Measurements from ENCODE around the gene MFSD1.

MFSD1 gene

GRCh38 chr3:158794936-158795518 lies 6.8 kb upstream of the MFSD1 start:
- TF ChIP-seq, protein P1, sequence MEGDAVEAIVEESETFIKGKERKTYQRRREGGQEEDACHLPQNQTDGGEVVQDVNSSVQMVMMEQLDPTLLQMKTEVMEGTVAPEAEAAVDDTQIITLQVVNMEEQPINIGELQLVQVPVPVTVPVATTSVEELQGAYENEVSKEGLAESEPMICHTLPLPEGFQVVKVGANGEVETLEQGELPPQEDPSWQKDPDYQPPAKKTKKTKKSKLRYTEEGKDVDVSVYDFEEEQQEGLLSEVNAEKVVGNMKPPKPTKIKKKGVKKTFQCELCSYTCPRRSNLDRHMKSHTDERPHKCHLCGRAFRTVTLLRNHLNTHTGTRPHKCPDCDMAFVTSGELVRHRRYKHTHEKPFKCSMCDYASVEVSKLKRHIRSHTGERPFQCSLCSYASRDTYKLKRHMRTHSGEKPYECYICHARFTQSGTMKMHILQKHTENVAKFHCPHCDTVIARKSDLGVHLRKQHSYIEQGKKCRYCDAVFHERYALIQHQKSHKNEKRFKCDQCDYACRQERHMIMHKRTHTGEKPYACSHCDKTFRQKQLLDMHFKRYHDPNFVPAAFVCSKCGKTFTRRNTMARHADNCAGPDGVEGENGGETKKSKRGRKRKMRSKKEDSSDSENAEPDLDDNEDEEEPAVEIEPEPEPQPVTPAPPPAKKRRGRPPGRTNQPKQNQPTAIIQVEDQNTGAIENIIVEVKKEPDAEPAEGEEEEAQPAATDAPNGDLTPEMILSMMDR (IDR thresholded peaks at IDR 0.05; ENCODE audit: insufficient read depth, missing control alignments), result peak; percentile 52
- DNase-seq (ENCODE audit: insufficient read length, low spot score), result no peak
- no peak for FAIRE-seq

DNA sequence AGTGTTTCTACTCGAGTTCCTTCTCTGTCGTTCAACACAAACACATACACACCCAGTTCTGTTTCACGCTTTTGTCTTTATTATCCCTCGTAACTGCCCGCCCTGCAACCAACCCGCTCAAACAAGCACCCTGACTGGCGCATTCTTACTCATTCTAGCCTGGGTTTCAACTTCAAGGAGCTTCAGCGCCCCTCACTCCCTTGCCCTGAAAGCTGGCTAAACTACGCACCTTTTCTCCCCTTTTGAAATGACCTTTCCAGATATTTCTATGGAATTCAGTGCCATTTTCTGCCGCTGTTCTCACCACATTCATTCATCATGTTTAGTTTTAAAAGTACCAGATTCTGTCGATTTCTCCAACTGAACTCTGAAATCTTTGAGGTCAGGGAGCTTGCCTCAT lies 653 bp upstream of the MFSD1 start:
- FAIRE-seq (no peak), DNase-seq (ENCODE audit: insufficient read length, low spot score) (no peak)
- TF ChIP-seq, protein P1 (IDR thresholded peaks at IDR 0.05; ENCODE audit: insufficient read depth, missing control alignments), result no peak

GRCh38 chr3:158802409-158803268 lies 785 bp downstream of the MFSD1 start:
- no peak for FAIRE-seq
- TF ChIP-seq, protein P1 (IDR thresholded peaks at IDR 0.05; ENCODE audit: insufficient read depth, missing control alignments), result no peak
- DNase-seq (ENCODE audit: insufficient read length, low spot score), result no peak

DNA sequence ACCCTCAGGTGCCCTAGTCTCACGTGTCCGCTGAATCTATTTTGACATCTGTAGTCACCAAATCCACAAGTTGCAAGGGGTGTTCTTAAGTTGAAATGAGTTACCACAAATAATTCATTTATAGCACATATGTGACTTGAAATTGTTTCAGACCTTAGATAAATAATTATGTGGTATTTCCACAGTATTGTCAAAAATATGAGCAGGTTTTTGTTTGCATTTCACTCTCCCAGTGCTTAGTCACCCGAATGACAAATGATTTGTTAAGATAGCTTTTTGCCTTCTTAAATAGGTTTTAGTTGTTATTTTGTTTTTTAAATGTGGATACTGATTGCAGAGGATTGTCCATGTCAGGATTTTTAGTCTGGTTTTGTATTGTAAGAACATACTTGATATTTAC lies 2.6 kb downstream of the MFSD1 start:
- DNase-seq (ENCODE audit: insufficient read length, low spot score) (no peak), FAIRE-seq (no peak)

GRCh38 chr3:158808697-158809096 lies 6.8 kb downstream of the MFSD1 start:
- DNase-seq (ENCODE audit: insufficient read length, low spot score) (no peak), FAIRE-seq (no peak)

More for the DNA sequence above, 2.6 kb downstream of the MFSD1 start:
- TF ChIP-seq, protein P1 (IDR thresholded peaks at IDR 0.05; ENCODE audit: insufficient read depth, missing control alignments), result no peak

GRCh38 chr3:158809642-158810041 lies 7.8 kb downstream of the MFSD1 start:
- TF ChIP-seq, protein P1 (IDR thresholded peaks at IDR 0.05; ENCODE audit: insufficient read depth, missing control alignments), result no peak
- FAIRE-seq, result no peak
- no peak for DNase-seq (ENCODE audit: insufficient read length, low spot score)

More at GRCh38 chr3:158808697-158809096, 6.8 kb downstream of the MFSD1 start:
- TF ChIP-seq, protein P1 (IDR thresholded peaks at IDR 0.05; ENCODE audit: insufficient read depth, missing control alignments), result no peak
